Natural killer cell (primary cell): ENCODE data around the gene GNAI2. TPM values are rescaled to one million over a fixed set of nuclear protein-coding genes. Genes with fewer than 3 reads are reported as not detected.
A peak's percentile ranks its signal among the peaks of the same experiment; 100 is the strongest.

Experiments used
- ATAC-seq, 3 donors: fragments of 150-1000 bp in 2 of 3; fragments of 200-7000 bp in 1 of 3; cut with Tn5 transposase; 1 replicate in 1 of 3; 2 replicates in 2 of 3; pipeline ENCODE4 v1.10.0; 2021; ENCODE audit warnings: mild to moderate bottlenecking in 2 of 3, moderate library complexity in 2 of 3
- DNase-seq, 2 donors: peaks; one replicate each; pipeline versions ENCODE4 v3.0.0 to v3.0.0-alpha.2; 2013 to 2021; ENCODE audit warnings: mixed read lengths in 1 of 2
- H3K27ac ChIP-seq: one replicate; pipeline ENCODE4 v1.5.1; 2013; ENCODE audit warnings: mild to moderate bottlenecking, low read length
- H3K27me3 ChIP-seq: one replicate; pipeline ENCODE4 v1.6.1; 2013; ENCODE audit warnings: low read length; ENCODE audit not compliant: control insufficient read depth, insufficient read depth
- H3K36me3 ChIP-seq: one replicate; pipeline ENCODE4 v1.6.1; 2013; ENCODE audit warnings: low read length; ENCODE audit not compliant: control insufficient read depth, insufficient read depth
- H3K4me1 ChIP-seq: one replicate; pipeline ENCODE4 v1.6.1; 2013; ENCODE audit warnings: low read length; ENCODE audit not compliant: control insufficient read depth, insufficient read depth
- H3K4me3 ChIP-seq: one replicate; pipeline ENCODE4 v1.5.1; 2013; ENCODE audit warnings: low read length
- H3K9me3 ChIP-seq: one replicate; pipeline ENCODE4 v1.6.1; 2013; ENCODE audit warnings: low read length; ENCODE audit not compliant: control insufficient read depth, insufficient read depth
- H3K27ac Mint-ChIP-seq, 2 donors: one replicate each; pipeline ENCODE4 v1.8.0; 2022; ENCODE audit warnings: mild to moderate bottlenecking in 2 of 2, mixed read lengths in 2 of 2, moderate library complexity in 1 of 2
- H3K27me3 Mint-ChIP-seq, 2 donors: one replicate each; pipeline ENCODE4 v1.8.0; 2022; ENCODE audit warnings: low read depth in 2 of 2, mixed read lengths in 2 of 2
- H3K36me3 Mint-ChIP-seq: one replicate; pipeline ENCODE4 v1.8.0; 2022; ENCODE audit warnings: mixed read lengths
- H3K4me1 Mint-ChIP-seq, 2 donors: one replicate each; pipeline ENCODE4 v1.8.0; 2022; ENCODE audit warnings: mixed read lengths in 2 of 2
- H3K4me3 Mint-ChIP-seq: one replicate; pipeline ENCODE4 v1.8.0; 2022; ENCODE audit warnings: mild to moderate bottlenecking, moderate library complexity, mixed read lengths
- H3K9me3 Mint-ChIP-seq, 2 donors: one replicate each; pipeline ENCODE4 v1.8.0; 2022; ENCODE audit warnings: mixed read lengths in 2 of 2
- CTCF ChIP-seq: fragments of 200-600 bp; IDR thresholded peaks from one replicate; pipeline ENCODE4 v1.8.0; 2022; ENCODE audit warnings: antibody characterized with exemption
- WGBS: methylation state at CpG from one replicate; pipeline ENCODE4 v1.1.7; 2013; ENCODE audit warnings: missing lambda C conversion rate; ENCODE audit not compliant: insufficient coverage; 5-methylcytosine and 5-hydroxymethylcytosine counted together
- intact Hi-C: fragments of 100-400 bp; cut with micrococcal nuclease; formaldehyde crosslinking; loops from one replicate; pipeline ENCODE4 v1.14.2; 2022
- total RNA-seq, 4 donors: library from RNA; stranded (reverse); fragments of 120-200 nt in 1 of 4; gene quantifications; one replicate each; pipeline versions ENCODE4 v1.2.3 to v1.2.4, GENCODE V29; 2013 to 2022

Gene GNAI2
- total RNA-seq, 3 donors from 2014 or later (not counting 1 experiment from before 2014, with no cell fraction given): 428 to 467 (median 447) TPM

- H3K4me1 ChIP-seq: peaks cover 24% of the 10 kb centered on the region
- no peak overlapping the region for H3K4me3 ChIP-seq
- Mint-ChIP-seq H3K4me3 (peak overlapping the region; percentile 91), H3K36me3 (no peaks in the 10 kb centered on the region), H3K27ac (peak overlapping the region; percentile 93 to 96), H3K27me3 (no peaks in the 10 kb centered on the region), H3K9me3 (no peaks in the 10 kb centered on the region), H3K4me1 (peaks cover 15 to 23% of the 10 kb centered on the region in 2 donors)
- H3K27ac ChIP-seq: peak overlapping the region; percentile 57
- no peak for TF ChIP-seq CTCF
- ATAC-seq: no peak
- no peak for DNase-seq
- H3K9me3 ChIP-seq: no peaks in the 10 kb centered on the region
- H3K36me3 ChIP-seq: peaks cover 16% of the 10 kb centered on the region
- H3K27me3 ChIP-seq: no peaks in the 10 kb centered on the region
- intact Hi-C loops: loop anchor here (2.0 kb wide), 1 partner anchor 66 kb away; the partner anchor contains the start of gene TMEM115
- WGBS: 87% methylated on average over 12 of the region's 12 CpGs
Measured at GRCh38 chr3:50293079-50293801, 57.2 kb downstream of the GNAI2 start.

- TF ChIP-seq CTCF: no peak
- no peak for DNase-seq
- no peaks in the 10 kb centered on the region for H3K27me3 Mint-ChIP-seq
- no peaks in the 10 kb centered on the region for H3K27me3 ChIP-seq
- WGBS: 89% methylated on average over 4 of the region's 4 CpGs
- no peak overlapping the region for H3K4me3 ChIP-seq
- no peak overlapping the region for H3K4me3 Mint-ChIP-seq
- no peaks in the 10 kb centered on the region for H3K9me3 Mint-ChIP-seq
- peaks cover 18 to 31% of the 10 kb centered on the region in 2 donors for H3K4me1 Mint-ChIP-seq
- H3K36me3 ChIP-seq: peaks cover 9% of the 10 kb centered on the region
- peaks cover 32% of the 10 kb centered on the region for H3K4me1 ChIP-seq
- intact Hi-C loops: no loop called here
- ATAC-seq: no peak
- H3K9me3 ChIP-seq: no peaks in the 10 kb centered on the region
- H3K36me3 Mint-ChIP-seq: no peaks in the 10 kb centered on the region
- no peak overlapping the region for H3K27ac Mint-ChIP-seq
- no peak overlapping the region for H3K27ac ChIP-seq
Measured at GRCh38 chr3:50294089-50294488, 58.1 kb downstream of the GNAI2 start.

- Mint-ChIP-seq H3K36me3 (no peaks in the 10 kb centered on the region), H3K27me3 (no peaks in the 10 kb centered on the region), H3K4me1 (peaks cover 24 to 38% of the 10 kb centered on the region in 2 donors), H3K27ac (no peak overlapping the region), H3K4me3 (no peak overlapping the region), H3K9me3 (no peaks in the 10 kb centered on the region)
- intact Hi-C loops: loop anchor here (5.0 kb wide), 1 partner anchor 43 kb away; no protein-coding TSS in a partner anchor
- WGBS: 96% methylated on average over 22 of the region's 22 CpGs
- peaks cover 5% of the 10 kb centered on the region for H3K36me3 ChIP-seq
- no peaks in the 10 kb centered on the region for H3K9me3 ChIP-seq
- no peak overlapping the region for H3K4me3 ChIP-seq
- peaks cover 35% of the 10 kb centered on the region for H3K4me1 ChIP-seq
- H3K27me3 ChIP-seq: no peaks in the 10 kb centered on the region
- no peak for TF ChIP-seq CTCF
- H3K27ac ChIP-seq: no peak overlapping the region
- ATAC-seq (no peak), DNase-seq (no peak)
Measured at GRCh38 chr3:50294492-50295403, 58.7 kb downstream of the GNAI2 start.
